MM.1S (cell line): Measurements from ENCODE around the gene TLE1.

ENCODE experiments used
- DNase-seq: peaks from one replicate; pipeline ENCODE4 v3.0.0-alpha.2; 2015
- H2AFZ ChIP-seq: fragments of 300-600 bp; sonication (generic); 2 replicates; pipeline ENCODE4 v1.6.0; 2016; ENCODE audit warnings: antibody characterized with exemption, low read length
- H3F3A ChIP-seq: fragments of 300-600 bp; sonication (generic); 2 replicates; pipeline ENCODE4 v1.6.1; 2016; ENCODE audit warnings: mild to moderate bottlenecking, antibody characterized with exemption, low read length, moderate library complexity, mixed read lengths; ENCODE audit not compliant: insufficient read depth
- H3K27ac ChIP-seq: fragments of 300-600 bp; sonication (generic); 2 replicates; pipeline ENCODE4 v1.5.1; 2016; ENCODE audit warnings: mild to moderate bottlenecking, low read length
- H3K27me3 ChIP-seq: fragments of 300-600 bp; sonication (generic); replicated peaks from 2 replicates; pipeline ENCODE4 v1.6.0; 2016; ENCODE audit warnings: low read length; ENCODE audit not compliant: insufficient read depth
- H3K36me3 ChIP-seq: fragments of 300-600 bp; sonication (generic); replicated peaks from 2 replicates; pipeline ENCODE4 v1.6.1; 2016; ENCODE audit warnings: mild to moderate bottlenecking, low read length, mixed read lengths; ENCODE audit not compliant: insufficient read depth
- H3K4me1 ChIP-seq: fragments of 300-600 bp; sonication (generic); 2 replicates; pipeline ENCODE4 v1.6.1; 2016; ENCODE audit warnings: low read length, mixed read lengths
- H3K4me2 ChIP-seq: fragments of 300-600 bp; sonication (generic); 2 replicates; pipeline ENCODE4 v1.6.0; 2016; ENCODE audit warnings: low read depth, low read length
- H3K4me3 ChIP-seq: fragments of 300-600 bp; sonication (generic); 2 replicates; pipeline ENCODE4 v1.5.1; 2016; ENCODE audit warnings: low read length, mixed read lengths
- H3K79me2 ChIP-seq: fragments of 300-600 bp; sonication (generic); 2 replicates; pipeline ENCODE4 v1.6.1; 2016; ENCODE audit warnings: mixed run types, low read length, mixed read lengths
- H3K9ac ChIP-seq: fragments of 300-600 bp; sonication (generic); 2 replicates; pipeline ENCODE4 v1.6.1; 2016; ENCODE audit warnings: low read length, mixed read lengths
- H3K9me2 ChIP-seq: fragments of 300-600 bp; sonication (generic); replicated peaks from 2 replicates; pipeline ENCODE4 v1.6.1; 2016; ENCODE audit warnings: mild to moderate bottlenecking, low read length, mixed read lengths; ENCODE audit not compliant: insufficient read depth
- H3K9me3 ChIP-seq: fragments of 300-600 bp; sonication (generic); replicated peaks from 2 replicates; pipeline ENCODE4 v1.6.1; 2016; ENCODE audit warnings: mild to moderate bottlenecking, low read length, mixed read lengths; ENCODE audit not compliant: insufficient read depth
- H4K20me1 ChIP-seq: fragments of 300-600 bp; sonication (generic); 2 replicates; pipeline ENCODE4 v1.6.1; 2016; ENCODE audit warnings: mild to moderate bottlenecking, low read length, moderate library complexity, mixed read lengths; ENCODE audit not compliant: insufficient read depth
- CTCF ChIP-seq: fragments of 300-600 bp; sonication (generic); IDR thresholded peaks from 2 replicates; pipeline ENCODE4 v1.5.1; 2016; ENCODE audit warnings: antibody characterized with exemption, low read length, mixed read lengths
- EZH2 ChIP-seq: fragments of 300-600 bp; sonication (generic); optimal IDR thresholded peaks from 2 replicates; pipeline ENCODE3; 2017; ENCODE audit warnings: low read depth, mild to moderate bottlenecking, antibody characterized with exemption, low read length, mixed read lengths
- EZH2phosphoT487 ChIP-seq: fragments of 300-600 bp; sonication (generic); IDR thresholded peaks from 2 replicates; pipeline ENCODE4 v1.6.1; 2018; ENCODE audit warnings: antibody characterized with exemption, low read length

Gene TLE1

GRCh38 chr9:81570083-81570482, 119.3 kb downstream of the TLE1 start:
- Histone ChIP-seq H3K9ac (no peak overlapping the region), H3K9me3 (no peaks in the 10 kb centered on the region), H3K27me3 (no peaks in the 10 kb centered on the region), H3F3A (no peaks in the 10 kb centered on the region), H3K36me3 (no peaks in the 10 kb centered on the region), H3K9me2 (no peaks in the 10 kb centered on the region), H3K4me1 (no peaks in the 10 kb centered on the region), H3K4me3 (no peak overlapping the region), H3K4me2 (no peak overlapping the region), H3K79me2 (no peaks in the 10 kb centered on the region), H2AFZ (no peak overlapping the region), H4K20me1 (no peaks in the 10 kb centered on the region), H3K27ac (no peak overlapping the region)
- DNase-seq, result no peak
- no peak for TF ChIP-seq EZH2
- no peak for TF ChIP-seq CTCF
- no peak for TF ChIP-seq EZH2phosphoT487

- H3K4me2 ChIP-seq, result no peak overlapping the region
- no peak for TF ChIP-seq CTCF
- no peak for TF ChIP-seq EZH2
- no peak for TF ChIP-seq EZH2phosphoT487
- no peak overlapping the region for H3K4me3 ChIP-seq
- no peaks in the 10 kb centered on the region for H3F3A ChIP-seq
- H3K27me3 ChIP-seq, result no peaks in the 10 kb centered on the region
- H3K9ac ChIP-seq, result no peak overlapping the region
- H2AFZ ChIP-seq, result no peak overlapping the region
- H3K4me1 ChIP-seq, result no peaks in the 10 kb centered on the region
- no peaks in the 10 kb centered on the region for H3K9me2 ChIP-seq
- H3K36me3 ChIP-seq, result no peaks in the 10 kb centered on the region
- H3K27ac ChIP-seq, result no peak overlapping the region
- no peak for DNase-seq
- no peaks in the 10 kb centered on the region for H3K9me3 ChIP-seq
- H4K20me1 ChIP-seq, result no peaks in the 10 kb centered on the region
- H3K79me2 ChIP-seq, result no peaks in the 10 kb centered on the region
These were observed 123.2 kb downstream of the TLE1 start for GRCh38 chr9:81566074-81566698.

- Histone ChIP-seq H3K4me3 (no peak overlapping the region), H3K27ac (no peak overlapping the region), H4K20me1 (no peaks in the 10 kb centered on the region), H3K4me1 (no peaks in the 10 kb centered on the region), H3K27me3 (no peaks in the 10 kb centered on the region), H3K9me3 (no peaks in the 10 kb centered on the region), H3K79me2 (no peaks in the 10 kb centered on the region), H2AFZ (no peak overlapping the region), H3K9me2 (no peaks in the 10 kb centered on the region), H3K9ac (no peak overlapping the region), H3K4me2 (no peak overlapping the region), H3K36me3 (no peaks in the 10 kb centered on the region), H3F3A (no peaks in the 10 kb centered on the region)
- TF ChIP-seq CTCF, result no peak
- TF ChIP-seq EZH2, result no peak
- TF ChIP-seq EZH2phosphoT487, result no peak
- DNase-seq, result no peak
These were observed 123.7 kb downstream of the TLE1 start for GRCh38 chr9:81565609-81566008.
